ENCODE data around the gene TSPEAR.

Gene TSPEAR

DNA sequence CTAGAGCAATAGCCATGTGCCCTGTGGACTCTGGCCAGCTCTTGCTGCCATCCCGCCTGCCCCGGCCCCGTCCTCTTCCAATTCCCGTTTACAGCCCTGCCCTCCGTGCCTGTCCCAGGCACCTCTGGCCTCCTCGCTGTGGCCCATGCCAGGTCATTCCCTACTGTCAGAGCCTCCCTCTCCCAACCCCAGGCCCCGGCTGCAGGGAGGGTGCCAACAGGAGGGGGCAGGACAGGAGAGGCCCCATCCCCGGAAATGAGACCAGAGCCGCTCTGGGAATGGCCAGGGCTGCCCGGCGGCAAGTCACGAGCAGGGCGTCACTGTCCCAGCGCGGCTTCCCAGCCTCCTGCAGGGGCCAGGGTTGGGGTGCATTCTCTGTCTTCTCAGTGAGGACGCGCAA is 23.5 kb upstream of the TSPEAR start:
- in situ Hi-C loops (cut with MboI; ENCODE audit: low sequenced_read_pairs, unreplicated experiment) = no loop called here
- TF ChIP-seq, protein P1, sequence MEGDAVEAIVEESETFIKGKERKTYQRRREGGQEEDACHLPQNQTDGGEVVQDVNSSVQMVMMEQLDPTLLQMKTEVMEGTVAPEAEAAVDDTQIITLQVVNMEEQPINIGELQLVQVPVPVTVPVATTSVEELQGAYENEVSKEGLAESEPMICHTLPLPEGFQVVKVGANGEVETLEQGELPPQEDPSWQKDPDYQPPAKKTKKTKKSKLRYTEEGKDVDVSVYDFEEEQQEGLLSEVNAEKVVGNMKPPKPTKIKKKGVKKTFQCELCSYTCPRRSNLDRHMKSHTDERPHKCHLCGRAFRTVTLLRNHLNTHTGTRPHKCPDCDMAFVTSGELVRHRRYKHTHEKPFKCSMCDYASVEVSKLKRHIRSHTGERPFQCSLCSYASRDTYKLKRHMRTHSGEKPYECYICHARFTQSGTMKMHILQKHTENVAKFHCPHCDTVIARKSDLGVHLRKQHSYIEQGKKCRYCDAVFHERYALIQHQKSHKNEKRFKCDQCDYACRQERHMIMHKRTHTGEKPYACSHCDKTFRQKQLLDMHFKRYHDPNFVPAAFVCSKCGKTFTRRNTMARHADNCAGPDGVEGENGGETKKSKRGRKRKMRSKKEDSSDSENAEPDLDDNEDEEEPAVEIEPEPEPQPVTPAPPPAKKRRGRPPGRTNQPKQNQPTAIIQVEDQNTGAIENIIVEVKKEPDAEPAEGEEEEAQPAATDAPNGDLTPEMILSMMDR (IDR thresholded peaks at IDR 0.05; ENCODE audit: borderline replicate concordance, control extremely low read depth, extremely low read depth, insufficient read depth, missing control alignments) = no peak
- peak; percentile 9 for DNase-seq (ENCODE audit: low spot score)

DNA sequence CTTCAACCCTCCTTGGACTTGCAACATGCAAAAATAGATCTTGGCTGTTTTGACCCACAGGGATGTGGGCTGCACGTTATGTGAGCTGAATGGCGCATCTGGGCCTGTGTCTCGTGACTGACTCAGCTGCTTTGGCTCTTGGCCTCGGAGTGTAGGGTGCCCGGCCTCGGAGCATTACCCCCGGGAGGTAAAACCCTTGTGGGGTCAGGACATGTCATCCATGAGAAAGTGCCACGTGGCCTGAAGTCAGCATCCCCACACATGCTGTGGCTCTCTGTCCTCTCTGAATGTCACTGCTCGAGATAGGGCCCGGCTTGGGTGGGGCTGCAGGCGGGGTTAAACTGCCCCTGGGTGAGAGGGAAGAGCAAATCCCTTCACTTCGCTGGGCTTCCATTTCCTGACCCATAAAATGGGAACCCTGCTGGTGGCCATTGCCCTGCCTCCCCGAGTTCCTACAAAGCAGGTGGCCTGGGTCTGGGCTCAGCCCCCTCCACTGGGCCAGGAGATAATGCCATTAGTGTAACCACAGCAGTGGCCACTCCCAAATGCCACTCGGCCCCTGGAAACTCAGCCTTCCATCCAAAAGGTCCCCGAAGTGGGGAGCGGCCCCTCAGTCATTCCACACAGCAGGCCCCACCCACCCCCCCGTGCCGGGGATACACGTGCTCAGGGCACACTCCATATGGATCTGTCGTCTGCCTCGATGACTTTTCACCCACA is 22.8 kb upstream of the TSPEAR start:
- DNase-seq (ENCODE audit: low spot score) = peak; percentile 23
- in situ Hi-C loops (cut with MboI; ENCODE audit: low sequenced_read_pairs, unreplicated experiment) = no loop called here
- TF ChIP-seq, protein P1 (IDR thresholded peaks at IDR 0.05; ENCODE audit: borderline replicate concordance, control extremely low read depth, extremely low read depth, insufficient read depth, missing control alignments) = no peak

DNA sequence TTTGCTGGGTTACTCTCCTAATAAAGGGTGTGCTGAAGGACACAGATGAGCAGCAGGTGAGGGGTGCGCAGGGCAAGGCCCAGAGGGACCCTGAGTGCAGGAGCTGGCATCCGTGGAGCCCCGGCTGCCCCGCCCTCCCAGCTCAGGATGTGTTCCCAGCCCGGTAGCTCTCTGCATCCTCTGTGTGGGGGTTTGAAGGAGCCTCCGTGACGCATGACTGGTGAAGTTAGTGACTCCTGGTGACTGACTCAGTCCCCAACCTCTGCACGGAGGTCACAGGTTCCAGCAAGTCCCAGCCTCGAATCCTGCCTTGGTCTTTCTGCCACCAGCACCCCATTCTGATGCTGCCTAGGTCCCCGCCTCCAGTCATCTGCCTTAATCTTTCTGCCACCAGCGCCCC is 21.6 kb upstream of the TSPEAR start:
- TF ChIP-seq, protein P1 (IDR thresholded peaks at IDR 0.05; ENCODE audit: borderline replicate concordance, control extremely low read depth, extremely low read depth, insufficient read depth, missing control alignments) = no peak
- DNase-seq (ENCODE audit: low spot score) = peak; percentile 15
- in situ Hi-C loops (cut with MboI; ENCODE audit: low sequenced_read_pairs, unreplicated experiment) = no loop called here

DNA sequence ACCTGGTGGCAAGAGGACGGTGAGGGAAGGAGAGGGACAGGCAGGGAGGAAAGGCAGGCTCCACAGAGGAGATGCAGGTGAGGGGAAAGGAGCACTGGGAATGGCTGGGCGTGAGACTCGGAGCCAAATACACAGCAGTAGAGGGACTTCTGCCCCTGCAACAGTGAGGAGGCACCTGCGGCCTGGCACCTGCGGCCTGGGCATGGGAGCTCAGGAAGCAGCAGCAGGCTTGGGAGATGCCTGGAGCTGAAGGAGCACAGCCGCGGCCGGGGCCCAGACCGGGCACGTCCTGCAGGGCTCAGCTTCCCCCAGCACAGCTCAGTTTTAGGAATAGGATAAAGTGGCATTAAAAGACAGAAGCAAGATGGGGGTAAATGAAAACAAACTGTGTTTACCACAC is 20.9 kb upstream of the TSPEAR start:
- DNase-seq (ENCODE audit: low spot score) = peak; percentile 12
- TF ChIP-seq, protein P1 (IDR thresholded peaks at IDR 0.05; ENCODE audit: borderline replicate concordance, control extremely low read depth, extremely low read depth, insufficient read depth, missing control alignments) = no peak
- in situ Hi-C loops (cut with MboI; ENCODE audit: low sequenced_read_pairs, unreplicated experiment) = no loop called here

DNA sequence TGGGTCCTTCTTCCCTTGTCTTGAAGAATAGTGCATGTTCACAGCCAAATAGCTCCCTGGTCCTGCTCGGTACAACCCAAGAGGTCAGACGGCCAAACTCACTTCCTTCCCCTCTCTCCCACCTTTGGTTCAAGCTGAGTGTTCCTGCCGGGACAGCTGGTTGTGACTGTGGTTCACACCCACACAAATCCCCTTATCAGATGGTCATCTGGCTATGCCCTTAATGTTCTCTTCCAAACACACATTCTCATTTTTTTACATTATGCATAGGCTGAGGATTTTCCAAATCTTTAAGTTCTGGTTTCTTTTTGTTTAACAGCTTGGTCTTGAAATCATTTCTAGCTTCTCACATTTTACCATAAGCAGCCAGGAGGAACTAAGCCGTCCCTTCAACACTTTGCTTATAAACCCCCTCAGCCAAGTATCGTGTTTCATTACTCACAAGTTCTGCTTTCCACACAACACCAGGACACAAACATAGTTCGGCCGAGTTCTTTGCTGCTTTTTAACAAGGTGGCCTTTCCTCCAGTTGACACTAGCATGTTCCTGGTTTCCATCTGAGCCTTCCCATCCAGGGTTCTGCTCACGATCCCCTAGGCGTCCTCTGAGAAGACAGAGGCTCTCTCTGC is 19.7 kb upstream of the TSPEAR start:
- DNase-seq (ENCODE audit: low spot score) = peak; percentile 17
- TF ChIP-seq, protein P1 (IDR thresholded peaks at IDR 0.05; ENCODE audit: borderline replicate concordance, control extremely low read depth, extremely low read depth, insufficient read depth, missing control alignments) = no peak
- in situ Hi-C loops (cut with MboI; ENCODE audit: low sequenced_read_pairs, unreplicated experiment) = no loop called here

DNA sequence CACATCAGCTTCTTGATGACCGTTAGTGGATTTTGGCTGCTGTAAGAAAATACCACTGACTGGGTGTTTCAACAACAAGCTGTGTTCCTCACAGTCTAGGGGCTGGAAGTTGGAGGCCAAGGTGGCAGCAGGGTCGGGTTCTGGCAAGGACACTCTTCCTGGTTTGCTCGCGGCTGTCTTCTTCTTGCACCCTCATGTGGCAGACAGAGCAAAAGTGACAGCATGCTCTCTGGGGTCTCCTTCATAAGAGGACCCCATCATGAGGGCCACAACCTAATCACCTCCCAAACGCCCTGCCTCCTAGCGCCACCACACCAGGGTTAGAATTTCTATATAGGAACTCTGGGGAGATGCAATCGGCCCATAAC is 18.6 kb upstream of the TSPEAR start:
- in situ Hi-C loops (cut with MboI; ENCODE audit: low sequenced_read_pairs, unreplicated experiment) = no loop called here
- TF ChIP-seq, protein P1 (IDR thresholded peaks at IDR 0.05; ENCODE audit: borderline replicate concordance, control extremely low read depth, extremely low read depth, insufficient read depth, missing control alignments) = no peak
- DNase-seq (ENCODE audit: low spot score) = no peak

Data from GM13976 (cell line).